Lower lobe of right lung (tissue), 2 donors: ENCODE results near the gene AMBRA1. TPM values are rescaled to one million over a fixed set of nuclear protein-coding genes. Genes with fewer than 3 reads are reported as not detected.

Source experiments
- ATAC-seq, 2 donors: fragments of 200-7000 bp; cut with Tn5 transposase; one replicate each; pipeline ENCODE4 v1.9.1; 2020 to 2022; ENCODE audit warnings: mild to moderate bottlenecking in 2 of 2, moderate library complexity in 2 of 2
- DNase-seq: peaks from one replicate; pipeline ENCODE4 v3.0.0-alpha.2; 2020
- H3K27ac ChIP-seq: fragments of 200-600 bp; one replicate; pipeline ENCODE4 v1.8.0; 2022
- H3K27me3 ChIP-seq: fragments of 200-600 bp; one replicate; pipeline ENCODE4 v1.8.0; 2022; ENCODE audit warnings: low read depth
- H3K36me3 ChIP-seq: fragments of 200-600 bp; one replicate; pipeline ENCODE4 v1.8.0; 2022; ENCODE audit warnings: mild to moderate bottlenecking
- H3K4me1 ChIP-seq: fragments of 200-600 bp; one replicate; pipeline ENCODE4 v1.8.0; 2022
- H3K4me3 ChIP-seq: fragments of 200-600 bp; one replicate; pipeline ENCODE4 v1.8.0; 2022; ENCODE audit warnings: mild to moderate bottlenecking
- H3K9me3 ChIP-seq: fragments of 200-600 bp; one replicate; pipeline ENCODE4 v1.8.0; 2022
- intact Hi-C: fragments of 100-400 bp; cut with DNase I; formaldehyde crosslinking; loops from one replicate; pipeline ENCODE4 v1.11.0; 2022
- total RNA-seq: library from RNA; stranded (reverse); fragmentation: NEBNext Ultra II Directional; extraction: Animal tissue kit (Norgen Biotek cat#: 25700); gene quantifications from one replicate; pipeline ENCODE4 v1.2.1, GENCODE V29; 2021
- TF ChIP-seq, protein P1 (sequence below): fragments of 200-600 bp; IDR thresholded peaks from one replicate; pipeline ENCODE4 v1.8.0; 2022; ENCODE audit warnings: antibody characterized with exemption, mild to moderate bottlenecking
- donor health status: DM: no; HTN: yes; CAD: no; lungs with severe emphysema.

Gene AMBRA1
- total RNA-seq, 1 donor from 2014 or later = 39.9 TPM

DNA sequence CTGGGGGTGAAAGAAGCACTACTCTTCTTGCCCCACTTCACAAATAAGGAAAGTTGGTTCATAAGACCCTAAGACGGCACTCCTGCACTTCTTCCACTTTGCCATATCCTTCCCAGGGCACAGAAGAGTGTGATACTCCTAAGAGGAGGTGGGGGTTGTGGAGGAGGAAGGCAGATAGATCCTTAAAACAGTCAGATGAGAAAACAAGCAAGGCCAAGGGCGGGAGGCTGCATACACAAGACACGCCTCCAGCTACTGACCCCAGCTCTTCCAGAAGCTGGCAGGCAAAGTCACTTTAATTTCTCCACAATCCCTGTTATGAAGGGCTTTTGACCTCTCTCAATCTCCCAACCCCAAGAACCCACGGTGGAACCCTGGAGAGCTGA, 200.6 kb downstream of the AMBRA1 start:
- H3K27ac ChIP-seq = no peak overlapping the region
- intact Hi-C loops = no loop called here
- ATAC-seq (no peak), DNase-seq (no peak)
- peaks cover 18% of the 10 kb centered on the region for H3K36me3 ChIP-seq
- H3K4me3 ChIP-seq = peak overlapping the region; percentile 46
- peaks cover 34% of the 10 kb centered on the region for H3K4me1 ChIP-seq
- peaks cover 42% of the 10 kb centered on the region for H3K27me3 ChIP-seq
- H3K9me3 ChIP-seq = no peaks in the 10 kb centered on the region
- TF ChIP-seq, protein P1, sequence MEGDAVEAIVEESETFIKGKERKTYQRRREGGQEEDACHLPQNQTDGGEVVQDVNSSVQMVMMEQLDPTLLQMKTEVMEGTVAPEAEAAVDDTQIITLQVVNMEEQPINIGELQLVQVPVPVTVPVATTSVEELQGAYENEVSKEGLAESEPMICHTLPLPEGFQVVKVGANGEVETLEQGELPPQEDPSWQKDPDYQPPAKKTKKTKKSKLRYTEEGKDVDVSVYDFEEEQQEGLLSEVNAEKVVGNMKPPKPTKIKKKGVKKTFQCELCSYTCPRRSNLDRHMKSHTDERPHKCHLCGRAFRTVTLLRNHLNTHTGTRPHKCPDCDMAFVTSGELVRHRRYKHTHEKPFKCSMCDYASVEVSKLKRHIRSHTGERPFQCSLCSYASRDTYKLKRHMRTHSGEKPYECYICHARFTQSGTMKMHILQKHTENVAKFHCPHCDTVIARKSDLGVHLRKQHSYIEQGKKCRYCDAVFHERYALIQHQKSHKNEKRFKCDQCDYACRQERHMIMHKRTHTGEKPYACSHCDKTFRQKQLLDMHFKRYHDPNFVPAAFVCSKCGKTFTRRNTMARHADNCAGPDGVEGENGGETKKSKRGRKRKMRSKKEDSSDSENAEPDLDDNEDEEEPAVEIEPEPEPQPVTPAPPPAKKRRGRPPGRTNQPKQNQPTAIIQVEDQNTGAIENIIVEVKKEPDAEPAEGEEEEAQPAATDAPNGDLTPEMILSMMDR = no peak

DNA sequence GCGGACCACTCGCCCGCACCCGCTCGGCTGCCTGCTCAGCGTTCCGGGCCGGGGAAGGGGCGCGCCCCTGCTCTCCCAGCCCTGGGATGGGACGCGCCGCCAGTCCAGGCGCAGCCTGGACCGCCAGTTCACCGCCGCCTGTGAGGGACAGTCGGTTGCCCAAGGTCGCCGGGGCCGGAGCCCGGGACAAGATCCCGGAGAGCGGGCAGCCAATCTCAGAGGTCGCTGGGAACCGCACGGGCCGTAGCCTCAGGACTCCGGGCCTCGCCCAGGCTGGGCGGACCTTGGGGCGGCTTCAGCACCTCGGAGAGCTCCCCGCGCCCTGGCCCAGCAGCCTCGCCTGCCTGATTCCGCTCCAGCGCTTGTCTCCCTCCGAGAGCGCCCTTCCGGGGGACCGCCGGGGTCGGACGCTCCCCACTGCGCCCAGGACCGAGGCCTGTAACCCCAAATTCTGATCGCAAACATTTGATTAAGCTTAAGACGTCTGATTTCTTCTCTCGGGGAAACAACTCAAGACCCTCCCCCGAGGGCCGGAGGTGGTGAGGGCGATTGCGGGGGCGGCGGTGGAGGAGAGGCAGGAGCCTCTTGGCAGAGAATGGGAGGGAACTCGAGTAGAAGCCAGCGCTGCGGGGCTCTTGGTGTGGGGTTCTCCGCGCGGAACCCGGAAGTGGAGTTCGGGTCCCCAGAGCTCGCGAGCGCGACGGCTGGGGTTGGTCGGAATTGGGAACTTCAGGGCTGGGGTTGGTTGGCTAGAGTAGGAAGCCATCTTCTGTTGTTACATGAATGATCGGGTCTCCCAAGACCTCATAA, 201.2 kb downstream of the AMBRA1 start:
- ATAC-seq (peak; percentile 94), DNase-seq (peak; percentile 89)
- H3K27ac ChIP-seq = no peak overlapping the region
- peaks cover 48% of the 10 kb centered on the region for H3K27me3 ChIP-seq
- intact Hi-C loops = no loop called here
- peaks cover 12% of the 10 kb centered on the region for H3K36me3 ChIP-seq
- peaks cover 34% of the 10 kb centered on the region for H3K4me1 ChIP-seq
- H3K4me3 ChIP-seq = peak overlapping the region; percentile 46
- H3K9me3 ChIP-seq = no peaks in the 10 kb centered on the region
- TF ChIP-seq, protein P1 = no peak

DNA sequence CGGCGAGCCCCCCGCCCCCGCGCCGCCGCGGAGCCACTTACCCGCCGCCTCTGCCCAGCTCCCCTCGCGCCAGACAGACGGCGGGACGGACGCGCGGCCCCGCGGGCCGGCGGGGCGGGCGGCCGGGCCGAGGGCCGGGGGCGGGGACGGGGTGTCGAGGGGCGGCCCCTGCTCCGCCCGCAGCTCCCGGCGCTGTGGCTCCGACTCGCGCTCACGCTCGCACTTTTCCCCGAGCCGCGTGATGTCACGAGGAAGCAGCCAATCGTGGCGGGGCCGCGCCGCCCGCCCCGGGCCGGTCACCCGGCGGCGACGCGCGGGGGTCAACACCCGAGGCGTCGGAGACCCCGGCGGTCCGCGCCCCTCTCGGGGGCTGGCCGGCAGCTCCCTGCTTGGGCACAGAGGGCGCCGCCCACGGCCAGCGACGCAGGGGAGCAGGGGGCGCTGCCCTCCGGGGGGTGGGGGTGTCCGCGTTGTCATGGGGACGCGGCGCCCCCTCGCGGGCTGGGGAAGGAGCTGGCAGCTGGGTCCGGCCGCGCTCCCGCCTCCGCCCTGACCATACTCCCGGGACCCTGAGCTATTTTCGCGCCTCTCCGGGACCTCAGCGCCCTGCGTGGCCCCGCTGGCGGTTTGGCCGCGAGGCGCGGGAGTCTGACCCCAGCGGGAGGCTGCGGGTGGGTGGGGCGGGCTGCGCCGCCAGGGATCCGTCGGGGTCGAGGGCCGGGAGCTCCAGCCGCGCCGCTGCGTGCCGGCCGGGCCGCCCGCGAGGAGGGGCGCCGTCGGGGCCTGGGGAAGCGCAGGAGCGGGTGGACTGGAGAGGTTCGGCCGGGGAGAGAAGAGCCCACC, 202.0 kb downstream of the AMBRA1 start, which contains the start of gene CHRM4:
Gene CHRM4, minus strand, starts transcription at position 199 of the 843 bp plus-strand sequence. CDS start 5,219 bp downstream, outside the sequence.
- no peak for ATAC-seq
- Histone ChIP-seq H3K27me3 (peaks cover 57% of the 10 kb centered on the region), H3K4me1 (peaks cover 34% of the 10 kb centered on the region), H3K27ac (no peak within 1 kb of the TSS), H3K36me3 (peaks cover 4% of the 10 kb centered on the region), H3K4me3 (peak within 1 kb of the TSS; percentile 46), H3K9me3 (no peaks in the 10 kb centered on the region)
- intact Hi-C loops = no loop called here
- no peak for DNase-seq
- TF ChIP-seq, protein P1 = no peak

DNA sequence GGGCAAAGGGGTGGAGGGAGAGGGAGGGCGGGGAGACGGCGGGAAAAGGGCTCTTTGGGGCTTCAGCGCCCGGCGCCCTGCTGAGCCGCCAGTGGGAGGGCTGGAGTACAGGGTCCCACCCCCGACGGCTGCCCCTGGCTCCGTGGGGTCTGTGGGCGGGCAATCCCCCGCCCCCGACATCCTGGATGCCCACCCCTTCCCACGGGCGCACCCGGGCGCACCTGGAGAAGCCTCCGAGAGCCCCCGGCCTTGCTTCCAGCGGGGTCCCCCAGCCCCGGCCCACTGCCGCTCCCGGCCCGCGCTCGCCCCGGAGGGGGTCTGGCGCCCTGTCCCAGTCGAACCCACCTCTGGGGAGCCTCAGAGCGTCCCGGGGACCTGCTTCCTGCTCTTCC, 202.6 kb downstream of the AMBRA1 start:
- no peaks in the 10 kb centered on the region for H3K9me3 ChIP-seq
- TF ChIP-seq, protein P1 = no peak
- DNase-seq (no peak), ATAC-seq (no peak)
- H3K36me3 ChIP-seq = no peaks in the 10 kb centered on the region
- peaks cover 34% of the 10 kb centered on the region for H3K4me1 ChIP-seq
- peak overlapping the region; percentile 46 for H3K4me3 ChIP-seq
- H3K27ac ChIP-seq = no peak overlapping the region
- peaks cover 63% of the 10 kb centered on the region for H3K27me3 ChIP-seq
- intact Hi-C loops = no loop called here

DNA sequence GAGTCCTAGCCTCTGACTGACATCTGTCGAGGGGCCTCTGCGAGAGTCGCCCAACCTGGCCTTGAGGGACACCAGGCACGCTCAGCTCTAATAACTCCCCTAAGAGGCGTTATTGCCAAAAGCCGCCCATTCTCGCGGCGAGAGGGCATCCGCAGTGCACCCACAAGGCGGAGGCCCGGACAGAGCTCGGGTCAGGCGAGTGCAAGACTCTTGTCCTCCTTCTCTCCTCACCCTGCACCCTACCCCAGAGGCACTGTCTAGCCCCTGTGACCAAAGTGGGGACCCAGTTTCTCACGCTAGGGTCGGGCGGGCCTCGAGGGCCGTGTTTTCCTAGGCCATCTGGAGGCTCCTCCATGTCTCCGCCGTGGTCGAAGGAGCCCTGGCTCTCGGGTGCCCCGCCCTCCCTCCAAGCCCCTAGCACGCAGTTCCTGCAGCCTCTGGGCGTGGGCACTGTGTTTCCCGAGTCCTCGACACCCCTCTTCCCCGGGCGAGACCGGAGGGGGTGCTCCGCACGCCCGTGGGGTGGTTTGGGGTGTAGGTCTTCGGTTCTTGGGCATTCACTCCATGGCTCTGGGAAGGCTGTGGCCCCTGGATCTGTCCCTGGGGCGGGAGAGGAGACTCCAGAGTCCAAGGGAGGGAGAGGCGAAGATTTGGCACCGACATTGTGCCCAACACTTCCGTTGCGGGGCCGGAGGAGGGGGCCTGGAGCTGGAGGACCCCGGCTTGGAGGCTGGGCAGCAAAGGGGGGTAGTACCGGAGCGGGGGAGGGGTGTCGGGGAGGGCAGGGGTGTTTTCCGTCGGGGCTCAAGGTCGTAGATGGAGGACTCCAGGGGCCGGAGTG, 203.3 kb downstream of the AMBRA1 start:
- DNase-seq (no peak), ATAC-seq (no peak)
- Histone ChIP-seq H3K4me1 (peaks cover 34% of the 10 kb centered on the region), H3K9me3 (no peaks in the 10 kb centered on the region), H3K4me3 (no peak overlapping the region), H3K27me3 (peaks cover 67% of the 10 kb centered on the region), H3K27ac (no peak overlapping the region), H3K36me3 (no peaks in the 10 kb centered on the region)
- intact Hi-C loops = no loop called here
- TF ChIP-seq, protein P1 = no peak
